Mesendoderm (in vitro differentiated cells): ENCODE data around the gene FTH1.

Experiments used
- DNase-seq: peaks from one replicate; pipeline ENCODE4 v3.0.0; 2013
- H2AK5ac ChIP-seq: 2 replicates; pipeline ENCODE4 v1.6.1; 2013; ENCODE audit warnings: low read length, inconsistent platforms
- H2BK120ac ChIP-seq: 2 replicates; pipeline ENCODE4 v1.6.1; 2013; ENCODE audit warnings: low read depth, mild to moderate bottlenecking, low read length, moderate library complexity, mixed read lengths
- H2BK15ac ChIP-seq: replicated peaks from 2 replicates; pipeline ENCODE4 v1.6.1; 2013; ENCODE audit warnings: low read depth, mild to moderate bottlenecking, moderate library complexity
- H2BK5ac ChIP-seq: 2 replicates; pipeline ENCODE4 v1.6.1; 2013; ENCODE audit warnings: low read length, inconsistent platforms
- H3K18ac ChIP-seq: 2 replicates; pipeline ENCODE4 v1.6.1; 2013; ENCODE audit warnings: mild to moderate bottlenecking, low read length, mixed read lengths
- H3K23ac ChIP-seq: one replicate; pipeline ENCODE4 v1.6.1; 2013; ENCODE audit warnings: low read length
- H3K27ac ChIP-seq: 2 replicates; pipeline ENCODE4 v1.5.1; 2013; ENCODE audit warnings: low read depth, mild to moderate bottlenecking, inconsistent platforms, low read length, moderate library complexity
- H3K27me3 ChIP-seq: 2 replicates; pipeline ENCODE4 v1.6.1; 2013; ENCODE audit warnings: low read length, control low read depth, mild to moderate bottlenecking, inconsistent platforms; ENCODE audit not compliant: insufficient read depth, poor library complexity
- H3K36me3 ChIP-seq: 2 replicates; pipeline ENCODE4 v1.6.1; 2013; ENCODE audit warnings: low read length, inconsistent platforms; ENCODE audit not compliant: control insufficient read depth, insufficient read depth
- H3K4ac ChIP-seq: one replicate; pipeline ENCODE4 v1.6.1; 2013; ENCODE audit warnings: low read depth, mild to moderate bottlenecking, low read length, moderate library complexity
- H3K4me1 ChIP-seq: 2 replicates; pipeline ENCODE4 v1.6.1; 2013; ENCODE audit warnings: low read depth, low read length, inconsistent platforms; ENCODE audit not compliant: control insufficient read depth
- H3K4me2 ChIP-seq: 2 replicates; pipeline ENCODE4 v1.6.1; 2013; ENCODE audit warnings: low read length
- H3K4me3 ChIP-seq: 2 replicates; pipeline ENCODE4 v1.5.1; 2013; ENCODE audit warnings: mild to moderate bottlenecking, low read length
- H3K56ac ChIP-seq: one replicate; pipeline ENCODE4 v1.6.1; 2013; ENCODE audit warnings: low read length
- H3K79me1 ChIP-seq: 2 replicates; pipeline ENCODE4 v1.6.1; 2013; ENCODE audit warnings: low read length, inconsistent platforms
- H3K79me2 ChIP-seq: 2 replicates; pipeline ENCODE4 v1.6.1; 2013; ENCODE audit warnings: mild to moderate bottlenecking, low read length; ENCODE audit not compliant: control insufficient read depth, insufficient read depth
- H3K9ac ChIP-seq: 2 replicates; pipeline ENCODE4 v1.6.1; 2013; ENCODE audit warnings: low read length, inconsistent platforms
- H4K5ac ChIP-seq: one replicate; pipeline ENCODE4 v1.6.1; 2013; ENCODE audit warnings: low read length
- H4K8ac ChIP-seq: one replicate; pipeline ENCODE4 v1.6.1; 2013; ENCODE audit warnings: low read depth, mild to moderate bottlenecking, control low read depth, low read length, moderate library complexity
- WGBS: extraction: QIAGEN DNeasy Blood & Tissue Kit; methylation state at CpG from one replicate; pipeline ENCODE4 v1.1.7; 2013; ENCODE audit warnings: low lambda C conversion rate, missing lambda C conversion rate; ENCODE audit not compliant: insufficient coverage; ENCODE audit errors: extremely low coverage; 5-methylcytosine and 5-hydroxymethylcytosine counted together

FTH1 gene

DNA sequence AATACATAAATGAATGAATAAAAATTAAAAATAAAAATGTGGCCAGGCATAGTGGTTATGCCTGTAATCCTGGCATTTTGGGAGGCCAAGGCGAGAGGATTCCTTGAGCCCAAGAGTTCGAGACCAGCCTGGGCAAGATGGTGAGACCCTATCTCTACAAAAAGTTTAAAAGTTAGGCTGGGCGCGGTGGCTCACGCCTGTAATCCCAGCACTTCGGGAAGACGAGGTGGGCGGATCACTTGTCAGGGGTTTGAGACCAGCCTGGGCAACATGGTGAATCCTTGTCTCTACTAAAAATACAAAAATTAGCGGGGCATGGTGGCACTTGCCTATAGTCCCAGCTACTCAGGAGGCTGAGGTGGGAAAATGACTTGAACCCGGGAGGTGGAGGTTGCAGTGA, 27.0 kb downstream of the FTH1 start:
- Histone ChIP-seq H3K4me2 (no peak overlapping the region), H3K23ac (no peak overlapping the region), H4K5ac (no peak overlapping the region), H3K4me1 (no peaks in the 10 kb centered on the region), H2AK5ac (no peak overlapping the region), H3K36me3 (no peaks in the 10 kb centered on the region), H3K4ac (no peak overlapping the region), H3K4me3 (no peak overlapping the region), H3K56ac (no peak overlapping the region), H3K79me2 (no peaks in the 10 kb centered on the region), H4K8ac (no peak overlapping the region), H3K27ac (no peak overlapping the region), H3K27me3 (no peaks in the 10 kb centered on the region), H3K79me1 (no peaks in the 10 kb centered on the region), H3K18ac (no peak overlapping the region), H2BK15ac (no peak overlapping the region), H2BK120ac (no peak overlapping the region), H2BK5ac (no peak overlapping the region), H3K9ac (no peak overlapping the region)
- no peak for DNase-seq
- no CpG with 5 or more reads among the region's 10 CpGs for WGBS

DNA sequence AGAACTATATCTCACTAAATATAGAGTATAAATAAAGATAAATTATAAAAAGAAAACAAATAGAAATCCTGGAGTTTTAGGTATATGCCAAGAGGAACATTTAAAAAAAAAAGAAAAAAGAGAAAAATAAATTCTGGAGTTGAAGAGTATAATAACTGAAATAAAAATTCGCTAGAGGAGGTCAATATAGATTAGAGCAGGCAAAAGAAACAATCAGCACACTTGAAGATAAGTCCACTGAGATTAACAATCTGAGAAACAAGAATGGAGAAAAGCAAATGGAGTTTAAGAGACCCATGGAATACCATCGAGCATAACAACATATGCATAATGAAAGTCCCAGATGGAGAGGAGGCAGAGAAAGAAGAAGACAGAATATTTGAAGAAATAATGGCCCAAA, 31.6 kb downstream of the FTH1 start:
- no peak overlapping the region for H3K9ac ChIP-seq
- no peak overlapping the region for H2BK120ac ChIP-seq
- DNase-seq = no peak
- H3K27me3 ChIP-seq = no peaks in the 10 kb centered on the region
- H3K4me1 ChIP-seq = no peaks in the 10 kb centered on the region
- no peak overlapping the region for H3K56ac ChIP-seq
- no peak overlapping the region for H3K27ac ChIP-seq
- no peak overlapping the region for H2BK5ac ChIP-seq
- H2BK15ac ChIP-seq = no peak overlapping the region
- no peak overlapping the region for H3K4me3 ChIP-seq
- H3K79me1 ChIP-seq = no peaks in the 10 kb centered on the region
- no peaks in the 10 kb centered on the region for H3K36me3 ChIP-seq
- H4K8ac ChIP-seq = no peak overlapping the region
- no peaks in the 10 kb centered on the region for H3K79me2 ChIP-seq
- no peak overlapping the region for H3K4ac ChIP-seq
- H3K23ac ChIP-seq = no peak overlapping the region
- no peak overlapping the region for H2AK5ac ChIP-seq
- H3K4me2 ChIP-seq = no peak overlapping the region
- no peak overlapping the region for H3K18ac ChIP-seq
- H4K5ac ChIP-seq = no peak overlapping the region
- no CpG with 5 or more reads among the region's 2 CpGs for WGBS

DNA sequence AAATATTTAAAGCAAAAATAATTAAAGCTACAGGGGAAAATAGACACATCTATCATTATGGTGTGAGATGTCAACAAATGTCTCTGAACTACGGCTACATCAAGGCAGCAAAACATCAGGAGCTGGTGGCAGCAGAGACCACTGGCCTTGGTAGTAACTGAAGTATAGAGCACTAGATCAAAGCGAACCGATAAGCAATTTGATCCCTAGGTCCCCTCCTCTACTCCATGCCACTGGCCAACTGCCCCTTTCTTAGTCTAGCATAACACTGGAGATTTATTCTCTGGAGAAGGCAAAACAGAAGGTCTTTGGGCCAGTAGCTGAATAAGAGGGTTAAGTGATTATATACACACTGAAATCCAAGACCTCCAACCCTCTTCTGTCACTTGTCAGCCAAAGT, 36.5 kb downstream of the FTH1 start:
- Histone ChIP-seq H2BK5ac (no peak overlapping the region), H2BK15ac (no peak overlapping the region), H3K27me3 (no peaks in the 10 kb centered on the region), H3K27ac (no peak overlapping the region), H3K79me2 (no peaks in the 10 kb centered on the region), H3K4ac (no peak overlapping the region), H4K8ac (no peak overlapping the region), H3K4me1 (no peaks in the 10 kb centered on the region), H3K9ac (no peak overlapping the region), H2AK5ac (no peak overlapping the region), H3K4me2 (no peak overlapping the region), H3K36me3 (no peaks in the 10 kb centered on the region), H4K5ac (no peak overlapping the region), H2BK120ac (no peak overlapping the region), H3K56ac (no peak overlapping the region), H3K4me3 (no peak overlapping the region), H3K79me1 (no peaks in the 10 kb centered on the region), H3K23ac (no peak overlapping the region), H3K18ac (no peak overlapping the region)
- DNase-seq = no peak
- no CpG with 5 or more reads among the region's 3 CpGs for WGBS

DNA sequence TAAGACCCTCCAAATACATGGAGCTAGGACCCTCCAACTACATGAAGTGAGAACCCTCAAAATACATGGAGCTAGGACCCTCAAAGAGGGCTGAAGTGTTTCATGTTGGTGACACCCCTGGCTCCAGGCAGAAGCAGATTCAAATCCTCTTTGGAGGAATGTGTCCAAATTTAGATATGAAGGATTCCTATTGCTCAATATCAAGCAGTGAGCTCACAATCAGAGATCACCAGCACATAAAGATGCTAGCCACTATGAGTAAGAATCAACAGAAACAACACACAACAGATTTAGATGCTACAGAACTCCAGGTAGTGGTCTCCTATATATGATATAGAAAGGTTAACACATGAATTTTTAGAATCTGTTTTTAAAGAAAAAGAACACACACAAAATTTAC, 38.8 kb downstream of the FTH1 start:
- Histone ChIP-seq H2AK5ac (no peak overlapping the region), H4K8ac (no peak overlapping the region), H4K5ac (no peak overlapping the region), H3K18ac (no peak overlapping the region), H3K9ac (no peak overlapping the region), H2BK5ac (no peak overlapping the region), H3K4me1 (no peaks in the 10 kb centered on the region), H3K4ac (no peak overlapping the region), H3K36me3 (no peaks in the 10 kb centered on the region), H3K23ac (no peak overlapping the region), H3K79me1 (no peaks in the 10 kb centered on the region), H2BK120ac (no peak overlapping the region), H3K27ac (no peak overlapping the region), H3K4me3 (no peak overlapping the region), H3K56ac (no peak overlapping the region), H3K4me2 (no peak overlapping the region), H2BK15ac (no peak overlapping the region), H3K27me3 (no peaks in the 10 kb centered on the region), H3K79me2 (no peaks in the 10 kb centered on the region)
- no peak for DNase-seq

DNA sequence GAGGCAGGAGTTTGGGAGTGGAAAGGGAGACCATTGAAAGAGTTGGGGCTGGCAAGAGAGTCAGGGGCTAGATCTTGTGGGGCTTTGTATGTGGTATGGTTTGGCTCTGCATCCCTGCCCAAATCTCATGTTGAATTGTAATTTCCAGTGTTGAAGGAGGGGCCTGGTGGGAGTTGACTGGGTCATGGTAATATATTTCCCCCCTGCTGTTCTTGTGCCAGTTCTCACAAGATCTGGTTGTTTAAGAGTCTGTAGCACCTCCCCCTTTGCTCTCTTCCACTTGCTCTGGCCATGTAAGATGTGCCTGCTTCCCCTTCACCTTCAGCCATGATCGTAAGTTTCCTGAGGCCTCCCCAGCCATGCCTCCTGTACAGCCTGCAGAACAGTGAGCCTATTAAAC, 39.9 kb downstream of the FTH1 start:
- Histone ChIP-seq H3K4me1 (peaks cover 4% of the 10 kb centered on the region), H3K79me2 (no peaks in the 10 kb centered on the region), H3K79me1 (no peaks in the 10 kb centered on the region), H3K9ac (no peak overlapping the region), H3K4me2 (no peak overlapping the region), H3K27ac (no peak overlapping the region), H3K4ac (no peak overlapping the region), H3K27me3 (no peaks in the 10 kb centered on the region), H3K36me3 (no peaks in the 10 kb centered on the region), H3K4me3 (no peak overlapping the region), H3K56ac (no peak overlapping the region), H2BK120ac (no peak overlapping the region), H3K18ac (no peak overlapping the region), H2AK5ac (no peak overlapping the region), H3K23ac (no peak overlapping the region), H2BK15ac (no peak overlapping the region), H4K5ac (no peak overlapping the region), H2BK5ac (no peak overlapping the region), H4K8ac (no peak overlapping the region)
- no peak for DNase-seq
- WGBS = no CpG with 5 or more reads among the region's 1 CpG

DNA sequence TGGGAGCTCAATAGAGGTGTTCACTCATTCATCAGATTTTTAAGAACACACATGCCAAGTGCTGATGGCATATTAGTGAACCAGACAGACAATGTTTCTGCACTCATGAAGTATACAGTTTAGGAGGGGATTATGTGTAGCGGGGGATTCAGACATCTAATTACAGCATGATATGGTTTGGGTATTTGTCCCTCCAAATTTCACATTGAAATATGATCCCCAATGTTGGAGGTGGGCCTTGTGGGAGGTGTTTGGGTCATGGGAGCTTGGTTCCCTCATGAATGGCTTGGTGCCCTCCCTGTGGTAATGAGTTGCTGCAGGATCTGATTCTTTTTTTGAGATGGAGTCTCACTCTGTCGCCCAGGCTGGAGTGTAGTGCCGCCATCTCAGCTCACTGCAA, 41.2 kb downstream of the FTH1 start:
- Histone ChIP-seq H3K4me2 (no peak overlapping the region), H3K23ac (no peak overlapping the region), H2BK5ac (no peak overlapping the region), H2BK120ac (no peak overlapping the region), H4K8ac (no peak overlapping the region), H3K4me3 (no peak overlapping the region), H3K18ac (no peak overlapping the region), H3K56ac (no peak overlapping the region), H2BK15ac (no peak overlapping the region), H3K4ac (no peak overlapping the region), H2AK5ac (no peak overlapping the region), H3K79me2 (no peaks in the 10 kb centered on the region), H3K27ac (no peak overlapping the region), H3K4me1 (peaks cover 4% of the 10 kb centered on the region), H3K36me3 (no peaks in the 10 kb centered on the region), H3K27me3 (no peaks in the 10 kb centered on the region), H3K9ac (no peak overlapping the region), H3K79me1 (no peaks in the 10 kb centered on the region), H4K5ac (no peak overlapping the region)
- DNase-seq = no peak
- WGBS = no CpG with 5 or more reads among the region's 3 CpGs
